GM19238 (cell line): Measurements from ENCODE around the gene IL1RL2.

Source experiments
- DNase-seq: peaks from one replicate; pipeline ENCODE4 v3.0.0; 2011; ENCODE audit warnings: low spot score; ENCODE audit not compliant: insufficient read length

IL1RL2 gene

GRCh38 chr2:102238039-102238756 lies 51.4 kb downstream of the IL1RL2 start:
- no peak for DNase-seq

DNA sequence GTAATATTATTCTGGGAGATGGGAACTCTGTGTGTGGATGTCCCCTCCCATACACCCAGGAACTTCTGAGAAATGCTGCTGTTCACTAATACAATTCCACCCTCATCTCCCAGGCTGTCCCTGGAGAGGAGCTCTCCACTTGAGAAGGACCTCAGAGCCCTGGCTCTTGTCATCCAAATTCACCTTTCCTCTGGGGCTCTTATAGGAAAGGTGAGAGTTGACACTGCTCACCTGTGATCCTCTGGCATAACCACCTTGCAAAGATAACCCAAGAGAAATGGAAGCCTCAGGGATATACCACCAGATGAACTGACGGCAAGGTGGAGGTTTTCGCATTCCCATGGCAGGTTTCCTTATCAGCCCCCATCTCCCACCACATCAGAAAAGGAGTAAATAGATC lies 52.0 kb downstream of the IL1RL2 start:
- DNase-seq, result no peak

DNA sequence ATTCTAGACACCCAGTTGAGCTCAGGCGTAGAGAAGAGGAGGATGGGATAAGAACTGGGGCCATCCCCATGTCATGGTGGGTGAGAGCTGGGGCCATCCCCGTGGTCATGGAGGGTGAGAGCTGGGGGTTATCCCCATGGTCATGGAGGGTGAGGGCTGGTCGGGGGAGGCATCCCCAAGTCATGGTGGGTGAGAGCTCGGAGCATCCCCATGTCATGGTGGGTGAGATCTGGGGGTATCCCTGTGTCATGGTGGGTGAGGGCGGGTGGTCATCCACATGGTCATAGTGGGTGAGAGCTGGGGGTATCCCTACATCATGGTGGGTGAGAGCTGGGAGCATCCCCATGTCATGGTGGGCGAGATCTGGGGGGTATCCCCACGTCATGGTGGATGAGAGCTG lies 52.5 kb downstream of the IL1RL2 start:
- no peak for DNase-seq

DNA sequence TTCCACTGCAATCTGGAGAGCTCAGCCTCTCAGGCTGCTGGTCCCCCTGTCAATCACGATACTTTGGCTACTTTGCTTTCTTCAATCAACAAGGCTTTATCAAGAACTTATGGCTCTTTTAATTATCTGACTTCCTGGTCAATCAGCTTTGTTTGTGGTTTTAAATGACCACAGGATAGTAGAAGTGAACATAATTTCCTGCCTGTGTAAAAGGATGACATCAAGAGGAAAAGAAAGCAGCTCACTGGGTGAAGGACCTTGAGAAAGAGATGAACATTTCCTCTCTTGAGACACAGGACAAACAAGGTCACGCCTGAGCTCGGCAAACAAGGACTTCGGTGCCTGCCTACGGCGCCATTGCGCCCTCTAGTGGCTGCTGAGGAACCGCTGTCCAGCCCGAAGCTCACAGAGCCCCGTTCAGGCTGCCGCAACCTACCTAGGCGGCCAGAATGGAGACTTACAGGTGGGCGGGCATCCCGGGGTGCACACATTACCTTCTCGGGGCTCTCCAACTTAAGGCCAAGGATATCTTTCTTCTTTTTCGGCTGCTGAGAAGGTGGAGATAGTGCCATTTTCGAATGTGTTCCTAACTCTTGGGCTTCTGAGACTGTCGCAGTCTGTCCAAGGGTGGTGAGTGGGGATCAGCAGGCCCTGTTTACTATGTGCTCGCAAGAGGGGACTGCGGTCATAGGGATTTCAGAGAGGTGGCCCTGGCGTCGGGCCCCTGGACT lies 54.0 kb downstream of the IL1RL2 start:
- peak; percentile 81 for DNase-seq

DNA sequence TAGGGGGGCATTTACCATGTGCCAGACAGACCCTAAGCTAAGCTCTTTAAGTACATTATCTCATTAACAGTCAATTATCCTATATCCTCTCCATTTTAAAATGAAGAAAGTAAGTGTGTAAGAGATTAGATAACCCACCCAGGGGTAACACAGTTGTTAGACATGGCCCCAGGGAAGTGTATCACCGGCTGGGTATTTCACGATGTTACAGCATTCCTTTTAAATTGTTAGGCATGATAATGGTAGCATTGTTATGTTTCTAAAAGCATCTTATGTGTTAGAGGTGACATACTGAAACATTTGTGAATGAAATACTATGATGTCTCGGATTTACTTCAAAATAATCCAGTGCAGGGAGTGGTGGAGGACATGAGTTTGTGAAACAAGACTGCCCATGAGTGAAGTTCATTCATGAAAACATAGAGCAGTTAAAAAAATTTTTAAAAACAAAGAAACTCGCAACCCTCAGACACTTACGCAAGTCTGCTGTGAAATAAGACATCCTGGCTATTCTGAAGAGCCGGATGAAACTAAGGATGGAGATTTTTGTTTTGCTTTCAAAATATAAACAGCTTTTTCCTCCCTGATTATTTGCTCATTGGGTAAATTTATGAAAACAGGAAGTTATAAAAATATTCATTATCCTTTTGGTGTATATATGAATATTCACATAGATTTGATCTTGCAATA lies 54.9 kb downstream of the IL1RL2 start:
- DNase-seq, result no peak

GRCh38 chr2:102245266-102246151 lies 58.7 kb downstream of the IL1RL2 start:
- DNase-seq, result no peak

DNA sequence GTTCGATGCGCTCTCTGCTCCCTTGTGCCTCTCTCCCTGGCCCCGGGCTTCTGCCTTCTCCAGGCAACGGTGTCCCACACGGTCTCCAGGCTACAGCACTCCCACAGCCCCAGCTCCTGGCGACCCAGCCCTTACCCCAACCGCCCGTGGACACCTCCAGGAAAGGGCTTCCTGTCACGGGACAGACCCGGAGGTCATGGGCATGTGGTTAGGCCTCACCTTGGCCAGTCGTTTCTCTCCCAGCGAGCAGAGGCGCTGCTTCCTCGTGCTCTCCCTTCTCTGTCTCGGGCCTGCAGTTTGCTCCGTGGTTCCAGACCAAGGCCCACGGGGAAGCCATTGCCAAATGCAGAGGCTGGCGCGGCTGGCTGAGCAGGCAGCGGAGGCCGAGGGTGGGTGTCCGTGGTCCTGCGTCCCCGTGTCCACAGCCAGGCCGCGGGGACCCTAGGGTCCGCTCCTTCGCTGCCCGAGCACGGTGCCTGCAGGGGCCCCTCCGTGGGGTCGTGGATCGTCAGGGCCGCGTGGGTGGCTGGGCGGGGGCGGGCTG lies 63.5 kb downstream of the IL1RL2 start:
- no peak for DNase-seq

GRCh38 chr2:102251042-102251848 lies 64.4 kb downstream of the IL1RL2 start:
- DNase-seq, result peak; percentile 26

DNA sequence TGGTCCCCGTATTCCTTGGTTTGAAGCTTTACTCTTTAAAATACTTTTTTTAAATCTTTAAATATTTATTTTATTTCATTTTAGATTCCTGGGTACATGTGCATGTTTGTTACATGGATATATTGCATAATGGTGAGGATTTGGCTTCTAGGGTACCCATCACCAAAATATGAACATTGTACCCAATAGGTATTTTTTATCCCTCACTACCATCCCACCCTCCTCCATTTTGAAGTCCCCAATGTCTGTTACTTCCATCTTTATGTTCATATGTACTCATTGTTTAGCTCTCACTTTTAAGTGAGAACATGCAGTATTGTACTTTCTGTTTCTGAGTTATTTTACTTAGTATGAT lies 65.0 kb downstream of the IL1RL2 start:
- no peak for DNase-seq

GRCh38 chr2:102252236-102252635 lies 65.4 kb downstream of the IL1RL2 start:
- no peak for DNase-seq

- no peak for DNase-seq
These were observed 66.4 kb downstream of the IL1RL2 start for GRCh38 chr2:102253140-102253752.

GRCh38 chr2:102253753-102254150 lies 66.9 kb downstream of the IL1RL2 start:
- DNase-seq, result no peak

- DNase-seq, result no peak
These were observed 69.5 kb downstream of the IL1RL2 start for GRCh38 chr2:102256276-102256675.

DNA sequence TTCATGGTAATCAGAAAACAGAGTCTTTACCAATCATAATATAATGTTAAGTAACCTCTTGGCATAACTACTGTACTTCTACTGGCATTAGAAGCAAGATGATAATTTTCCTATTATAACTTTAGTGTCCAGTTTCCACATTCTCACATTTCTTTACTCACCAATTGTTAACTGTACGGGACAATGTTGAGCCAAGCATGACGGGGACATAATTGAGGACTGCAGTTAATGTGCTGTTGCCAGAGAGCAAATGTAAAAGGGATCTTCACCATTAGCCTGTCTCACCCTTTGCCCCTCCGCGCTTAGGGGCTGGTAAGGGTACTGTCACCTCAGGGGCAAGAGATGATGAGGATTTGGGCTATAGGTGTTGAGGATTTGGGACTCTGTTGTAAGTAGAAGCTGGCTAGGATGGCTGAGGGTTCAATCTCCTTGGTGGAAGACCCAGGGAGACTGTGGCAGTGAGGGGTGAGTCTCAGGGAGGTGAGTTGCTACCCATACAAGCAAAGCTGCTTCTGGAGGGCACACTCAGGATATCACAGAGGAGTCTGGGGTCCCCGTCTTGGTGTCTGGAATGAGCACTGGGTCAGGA lies 70.1 kb downstream of the IL1RL2 start:
- no peak for DNase-seq

GRCh38 chr2:102258025-102258385 lies 71.2 kb downstream of the IL1RL2 start:
- no peak for DNase-seq

- no peak for DNase-seq
These were observed 71.7 kb downstream of the IL1RL2 start for GRCh38 chr2:102258386-102259074.

- DNase-seq, result no peak
These were observed 74.8 kb downstream of the IL1RL2 start for GRCh38 chr2:102261467-102262135.
